K562 (cell line): Measurements from ENCODE around the gene SPON1. TPM values are rescaled to one million over a fixed set of nuclear protein-coding genes. Genes with fewer than 3 reads are reported as not detected.

Experiments used
- EGR1 ChIP-seq: fragments of 450-650 bp; conservative IDR thresholded peaks from 2 replicates; pipeline ENCODE4 v1.6.1; 2017; ENCODE audit warnings: mild to moderate bottlenecking
- SMARCA4 ChIP-seq: fragments of 450-650 bp; IDR thresholded peaks from 2 replicates; pipeline ENCODE4 v1.6.1; 2016
- TEAD2 ChIP-seq: fragments of 450-650 bp; IDR thresholded peaks from 2 replicates; pipeline ENCODE4 v1.6.1; 2016; ENCODE audit warnings: missing genetic modification characterization, control low read depth, missing compliant biosample characterization
- ZBTB8A ChIP-seq: fragments of 450-650 bp; IDR thresholded peaks from 2 replicates; pipeline ENCODE4 v1.6.1; 2018; ENCODE audit warnings: mild to moderate bottlenecking, moderate library complexity; ENCODE audit not compliant: partially characterized antibody
- ZFP30 ChIP-seq: fragments of 250-450 bp; sonication (Bioruptor Pico); IDR thresholded peaks from 2 replicates; pipeline ENCODE4 v1.8.0; 2022; ENCODE audit warnings: moderate library complexity, mild to moderate bottlenecking, inconsistent platforms, borderline replicate concordance
- ZNF121 ChIP-seq: sonication (generic); formaldehyde crosslinking; conservative IDR thresholded peaks from 2 replicates; pipeline ENCODE4 v1.8.0; 2022; ENCODE audit warnings: missing genetic modification reagents
- ZNF239 ChIP-seq: fragments of 250-450 bp; sonication (Bioruptor Pico); IDR thresholded peaks from 2 replicates; pipeline ENCODE4 v1.4.0; 2020; ENCODE audit warnings: mild to moderate bottlenecking
- ZNF282 ChIP-seq: sonication (generic); formaldehyde crosslinking; IDR thresholded peaks from 2 replicates; pipeline ENCODE4 v1.8.1; 2023; ENCODE audit warnings: missing genetic modification reagents
- ZNF551 ChIP-seq: fragments of 250-450 bp; sonication (Bioruptor Pico); IDR thresholded peaks from 2 replicates; pipeline ENCODE4 v1.5.0; 2021; ENCODE audit warnings: mild to moderate bottlenecking, moderate library complexity
- polyA plus RNA-seq, 8 experiments: library from polyadenylated mRNA; depleted of rRNA in 4 of 8; stranded (reverse) in 5 of 8; unstranded in 3 of 8; fragments of >200 nt; fragmentation: Nextera tagmentation in 2 of 8; fragmentation: Illumina TruSeq in 1 of 8; extraction: Ambion mirVana in 2 of 8; extraction: Trizol in 1 of 8; gene quantifications; 2 replicates each; pipeline versions ENCODE4 v1.2.1 to v1.2.3, GENCODE V29; 2011 to 2014; ENCODE audit warnings: inconsistent platforms in 1 of 8, missing spikeins in 1 of 8
- total RNA-seq, 7 experiments: library from RNA; depleted of rRNA in 6 of 7; stranded (reverse); fragments of >200 nt in 6 of 7; fragmentation: Illumina TruSeq in 2 of 7; extraction: Trizol in 2 of 7; gene quantifications; 2 replicates each; pipeline versions ENCODE4 v1.2.1 to v1.2.3, GENCODE V29; 2011 to 2021; ENCODE audit warnings: low replicate concordance in 1 of 7
- TF ChIP-seq, protein P1 (sequence below): sonication (generic); formaldehyde crosslinking; IDR thresholded peaks from 2 replicates; pipeline ENCODE4 v1.5.0; 2020; ENCODE audit warnings: missing genetic modification reagents
- TF ChIP-seq, protein P2 (sequence below): sonication (generic); formaldehyde crosslinking; IDR thresholded peaks from 2 replicates; pipeline ENCODE4 v1.9.0; 2022; ENCODE audit warnings: mild to moderate bottlenecking, missing genetic modification reagents
- TF ChIP-seq, protein P3 (sequence below), 3 experiments: IDR thresholded peaks in 2 of 3; conservative IDR thresholded peaks in 1 of 3; 2 replicates each; pipeline ENCODE4 v1.5.1; 2011 to 2012; ENCODE audit warnings: low read length in 3 of 3, mild to moderate bottlenecking in 3 of 3, control low read depth in 2 of 3, improper control_type of control experiment in 1 of 3, inconsistent platforms in 1 of 3, low read depth in 1 of 3, mixed read lengths in 1 of 3, moderate library complexity in 1 of 3; ENCODE audit not compliant: insufficient read depth in 2 of 3
- TF ChIP-seq, protein P4 (sequence below): fragments of 450-650 bp; IDR thresholded peaks from one replicate; pipeline ENCODE4 v1.6.1; 2018; ENCODE audit warnings: mild to moderate bottlenecking, moderate library complexity; ENCODE audit not compliant: partially characterized antibody
- TF ChIP-seq, protein P5 (sequence below): fragments of 250-450 bp; sonication (Bioruptor Pico); IDR thresholded peaks from 2 replicates; pipeline ENCODE4 v1.8.0; 2022; ENCODE audit warnings: inconsistent platforms

The SPON1 gene
- total and polyA plus RNA-seq, 9 of the 15 experiments (the other 6 are each of a cell fraction or from before 2014, with no cell fraction given) = 0.04 to 0.06 TPM; not detected in 7

DNA sequence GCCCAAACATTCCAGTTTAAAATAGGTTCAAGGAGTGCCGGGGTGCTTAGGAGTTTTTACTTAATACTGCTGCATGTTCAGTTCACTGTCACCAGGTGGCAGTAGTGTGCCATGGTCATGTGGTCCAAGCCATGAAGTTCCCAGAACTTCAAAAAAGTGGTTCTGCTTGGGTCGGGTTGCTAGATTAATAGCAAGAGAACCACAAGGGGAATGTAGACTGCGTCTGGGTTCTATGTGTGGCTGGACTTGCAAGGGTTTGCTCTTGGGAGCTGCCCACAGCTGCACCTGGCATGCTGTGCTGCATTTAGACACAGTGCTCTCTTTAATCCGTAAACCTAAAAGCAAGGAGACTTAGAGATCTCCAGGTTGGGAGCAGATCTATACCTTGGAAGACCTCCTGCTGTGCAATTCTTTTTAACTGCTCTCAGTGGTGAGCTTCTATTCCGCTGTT, 6.5 kb upstream of the SPON1 start (continued):
- TF ChIP-seq, protein P1, sequence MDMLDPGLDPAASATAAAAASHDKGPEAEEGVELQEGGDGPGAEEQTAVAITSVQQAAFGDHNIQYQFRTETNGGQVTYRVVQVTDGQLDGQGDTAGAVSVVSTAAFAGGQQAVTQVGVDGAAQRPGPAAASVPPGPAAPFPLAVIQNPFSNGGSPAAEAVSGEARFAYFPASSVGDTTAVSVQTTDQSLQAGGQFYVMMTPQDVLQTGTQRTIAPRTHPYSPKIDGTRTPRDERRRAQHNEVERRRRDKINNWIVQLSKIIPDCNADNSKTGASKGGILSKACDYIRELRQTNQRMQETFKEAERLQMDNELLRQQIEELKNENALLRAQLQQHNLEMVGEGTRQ (CRISPR knock-in tag) = peak; percentile 58
- TF ChIP-seq ZBTB8A (no peak), ZFP30 (no peak), TEAD2 (tag) (no peak), ZNF551 (CRISPR knock-in tag) (no peak), SMARCA4 (no peak), ZNF239 (CRISPR knock-in tag) (no peak), EGR1 (no peak), ZNF282 (no peak), ZNF121 (CRISPR knock-in tag) (no peak)
- TF ChIP-seq, protein P2, sequence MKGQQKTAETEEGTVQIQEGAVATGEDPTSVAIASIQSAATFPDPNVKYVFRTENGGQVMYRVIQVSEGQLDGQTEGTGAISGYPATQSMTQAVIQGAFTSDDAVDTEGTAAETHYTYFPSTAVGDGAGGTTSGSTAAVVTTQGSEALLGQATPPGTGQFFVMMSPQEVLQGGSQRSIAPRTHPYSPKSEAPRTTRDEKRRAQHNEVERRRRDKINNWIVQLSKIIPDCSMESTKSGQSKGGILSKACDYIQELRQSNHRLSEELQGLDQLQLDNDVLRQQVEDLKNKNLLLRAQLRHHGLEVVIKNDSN (CRISPR knock-in tag) = peak; percentile 51
- TF ChIP-seq, protein P3, sequence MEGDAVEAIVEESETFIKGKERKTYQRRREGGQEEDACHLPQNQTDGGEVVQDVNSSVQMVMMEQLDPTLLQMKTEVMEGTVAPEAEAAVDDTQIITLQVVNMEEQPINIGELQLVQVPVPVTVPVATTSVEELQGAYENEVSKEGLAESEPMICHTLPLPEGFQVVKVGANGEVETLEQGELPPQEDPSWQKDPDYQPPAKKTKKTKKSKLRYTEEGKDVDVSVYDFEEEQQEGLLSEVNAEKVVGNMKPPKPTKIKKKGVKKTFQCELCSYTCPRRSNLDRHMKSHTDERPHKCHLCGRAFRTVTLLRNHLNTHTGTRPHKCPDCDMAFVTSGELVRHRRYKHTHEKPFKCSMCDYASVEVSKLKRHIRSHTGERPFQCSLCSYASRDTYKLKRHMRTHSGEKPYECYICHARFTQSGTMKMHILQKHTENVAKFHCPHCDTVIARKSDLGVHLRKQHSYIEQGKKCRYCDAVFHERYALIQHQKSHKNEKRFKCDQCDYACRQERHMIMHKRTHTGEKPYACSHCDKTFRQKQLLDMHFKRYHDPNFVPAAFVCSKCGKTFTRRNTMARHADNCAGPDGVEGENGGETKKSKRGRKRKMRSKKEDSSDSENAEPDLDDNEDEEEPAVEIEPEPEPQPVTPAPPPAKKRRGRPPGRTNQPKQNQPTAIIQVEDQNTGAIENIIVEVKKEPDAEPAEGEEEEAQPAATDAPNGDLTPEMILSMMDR (IDR thresholded peaks at IDR 0.05 in 2 of 3, conservative IDR thresholded peaks at IDR 0.05 in 1 of 3; ENCODE audit: insufficient read depth in 2 of 3, low read depth in 1 of 3, low read length in 3 of 3) = peak; percentile 72 to 86 (median 78)
- TF ChIP-seq, protein P4, sequence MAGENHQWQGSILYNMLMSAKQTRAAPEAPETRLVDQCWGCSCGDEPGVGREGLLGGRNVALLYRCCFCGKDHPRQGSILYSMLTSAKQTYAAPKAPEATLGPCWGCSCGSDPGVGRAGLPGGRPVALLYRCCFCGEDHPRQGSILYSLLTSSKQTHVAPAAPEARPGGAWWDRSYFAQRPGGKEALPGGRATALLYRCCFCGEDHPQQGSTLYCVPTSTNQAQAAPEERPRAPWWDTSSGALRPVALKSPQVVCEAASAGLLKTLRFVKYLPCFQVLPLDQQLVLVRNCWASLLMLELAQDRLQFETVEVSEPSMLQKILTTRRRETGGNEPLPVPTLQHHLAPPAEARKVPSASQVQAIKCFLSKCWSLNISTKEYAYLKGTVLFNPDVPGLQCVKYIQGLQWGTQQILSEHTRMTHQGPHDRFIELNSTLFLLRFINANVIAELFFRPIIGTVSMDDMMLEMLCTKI = no peak
- TF ChIP-seq, protein P5, sequence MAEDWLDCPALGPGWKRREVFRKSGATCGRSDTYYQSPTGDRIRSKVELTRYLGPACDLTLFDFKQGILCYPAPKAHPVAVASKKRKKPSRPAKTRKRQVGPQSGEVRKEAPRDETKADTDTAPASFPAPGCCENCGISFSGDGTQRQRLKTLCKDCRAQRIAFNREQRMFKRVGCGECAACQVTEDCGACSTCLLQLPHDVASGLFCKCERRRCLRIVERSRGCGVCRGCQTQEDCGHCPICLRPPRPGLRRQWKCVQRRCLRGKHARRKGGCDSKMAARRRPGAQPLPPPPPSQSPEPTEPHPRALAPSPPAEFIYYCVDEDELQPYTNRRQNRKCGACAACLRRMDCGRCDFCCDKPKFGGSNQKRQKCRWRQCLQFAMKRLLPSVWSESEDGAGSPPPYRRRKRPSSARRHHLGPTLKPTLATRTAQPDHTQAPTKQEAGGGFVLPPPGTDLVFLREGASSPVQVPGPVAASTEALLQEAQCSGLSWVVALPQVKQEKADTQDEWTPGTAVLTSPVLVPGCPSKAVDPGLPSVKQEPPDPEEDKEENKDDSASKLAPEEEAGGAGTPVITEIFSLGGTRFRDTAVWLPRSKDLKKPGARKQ (CRISPR knock-in tag) = no peak
- TF ChIP-seq, all 486 proteins: peak for 10
